HPDE6-E6E7 (cell line): ENCODE measurements around the gene PHC2.

Source experiments
- DNase-seq: peaks from one replicate; pipeline ENCODE4 v3.0.0; 2011; ENCODE audit warnings: missing footprints; ENCODE audit errors: extremely low spot score

The PHC2 gene

GRCh38 chr1:33391343-33392078 lies 39.4 kb downstream of the PHC2 start:
- DNase-seq: no peak

- no peak for DNase-seq
Observed at GRCh38 chr1:33390542-33390941, 40.4 kb downstream of the PHC2 start.

GRCh38 chr1:33388805-33389771 lies 41.8 kb downstream of the PHC2 start:
- DNase-seq: no peak

DNA sequence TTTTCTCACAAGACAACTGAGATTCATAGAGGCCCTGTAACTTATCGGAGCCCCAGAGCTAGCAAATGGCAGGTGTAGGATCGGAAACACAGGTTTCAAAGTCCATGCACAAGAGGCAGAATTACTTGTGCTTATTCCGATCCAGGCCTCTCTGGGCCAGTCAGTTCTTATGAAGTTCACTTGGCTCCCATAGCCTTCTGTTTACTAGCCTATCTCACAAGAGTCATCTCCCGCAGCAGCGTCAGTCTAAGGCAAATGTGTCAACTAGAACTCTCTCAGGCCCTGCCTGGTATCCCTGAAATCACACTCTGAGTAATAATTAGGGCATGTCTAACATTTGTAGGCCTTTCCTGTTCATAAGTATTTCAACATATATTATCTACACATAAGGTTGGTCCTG lies 43.3 kb downstream of the PHC2 start:
- peak; percentile 54 for DNase-seq

DNA sequence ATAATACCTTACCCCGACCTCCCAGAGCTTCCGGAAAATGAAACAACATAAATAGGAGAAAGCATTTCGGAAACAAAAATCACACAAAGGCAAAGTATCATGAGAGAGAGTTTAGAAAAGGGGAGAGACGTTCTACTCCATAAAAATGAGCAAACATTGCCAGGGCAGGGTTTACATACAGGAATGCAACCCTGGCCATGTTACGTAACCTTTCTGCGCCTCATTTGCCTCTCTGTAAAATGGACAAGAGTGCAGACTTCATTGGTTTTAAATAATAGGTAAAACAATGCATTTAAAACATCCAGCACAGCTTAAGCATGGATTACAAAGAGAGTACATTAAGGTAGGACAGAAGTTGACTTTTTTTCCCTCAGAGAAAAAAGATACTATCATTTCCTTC lies 45.6 kb downstream of the PHC2 start:
- DNase-seq: no peak

GRCh38 chr1:33384040-33384812 lies 46.7 kb downstream of the PHC2 start:
- peak; percentile 35 for DNase-seq

DNA sequence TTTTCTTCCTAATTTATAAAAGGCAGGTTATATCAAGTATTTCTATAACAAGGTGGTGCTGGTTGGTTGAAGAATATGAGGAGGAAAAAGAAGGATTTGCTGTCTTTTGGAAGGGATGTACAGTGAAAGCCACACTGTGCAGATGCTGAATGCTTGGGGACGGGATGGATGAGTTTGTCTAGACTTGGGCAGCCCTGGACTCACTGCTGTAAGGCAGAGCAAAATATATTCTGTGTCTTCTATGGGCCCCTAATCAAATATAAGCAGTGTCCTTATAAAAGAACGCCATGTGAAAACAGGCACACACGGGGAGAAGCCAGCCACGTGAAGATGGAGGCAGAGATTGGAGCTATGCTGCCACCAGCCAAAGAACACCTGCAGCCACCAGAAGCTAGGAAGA lies 47.4 kb downstream of the PHC2 start:
- no peak for DNase-seq

- no peak for DNase-seq
Observed at GRCh38 chr1:33382661-33383415, 48.1 kb downstream of the PHC2 start.

DNA sequence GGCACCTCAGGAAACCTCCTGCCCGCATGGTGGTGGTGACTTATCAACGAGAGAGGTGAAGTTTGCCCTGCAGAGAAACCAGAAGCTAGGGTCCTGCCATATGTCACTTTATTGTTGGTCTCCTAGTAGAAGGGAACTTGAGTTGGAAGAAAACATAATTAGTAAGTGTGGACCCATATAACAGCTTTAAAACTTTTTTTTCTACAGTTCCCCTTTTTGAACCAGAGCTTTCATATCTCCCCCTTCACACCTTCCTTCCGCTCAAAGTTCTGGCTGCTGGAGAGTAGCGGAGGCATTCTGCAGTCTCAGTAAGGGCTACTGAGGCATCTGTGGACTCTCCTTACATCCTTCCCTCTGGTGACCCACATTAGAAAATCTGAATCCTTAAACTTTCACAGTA lies 48.9 kb downstream of the PHC2 start:
- DNase-seq: no peak

- no peak for DNase-seq
Observed at GRCh38 chr1:33380811-33381210, 50.1 kb downstream of the PHC2 start.

GRCh38 chr1:33379631-33380354 lies 51.1 kb downstream of the PHC2 start:
- DNase-seq: no peak

- no peak for DNase-seq
Observed at GRCh38 chr1:33378976-33379375, 51.9 kb downstream of the PHC2 start.

DNA sequence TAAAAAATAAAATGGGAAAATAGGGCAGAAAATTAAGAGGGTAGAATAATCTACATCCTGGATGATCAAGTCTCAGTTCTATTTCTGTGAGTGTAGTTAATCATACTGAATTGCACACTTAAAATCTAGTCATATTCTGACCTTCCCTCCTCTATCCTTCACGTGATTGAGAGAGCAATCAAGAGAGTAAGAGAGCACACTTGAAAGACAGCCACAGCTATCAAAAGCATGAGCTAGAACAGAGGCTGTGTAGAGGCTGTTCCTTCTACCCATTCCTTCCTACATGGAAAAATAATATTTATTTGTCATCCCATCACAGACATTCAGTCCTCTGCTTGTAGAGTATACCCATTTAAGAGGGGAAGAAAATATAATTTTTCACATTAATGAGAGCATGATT lies 52.4 kb downstream of the PHC2 start:
- DNase-seq: no peak

DNA sequence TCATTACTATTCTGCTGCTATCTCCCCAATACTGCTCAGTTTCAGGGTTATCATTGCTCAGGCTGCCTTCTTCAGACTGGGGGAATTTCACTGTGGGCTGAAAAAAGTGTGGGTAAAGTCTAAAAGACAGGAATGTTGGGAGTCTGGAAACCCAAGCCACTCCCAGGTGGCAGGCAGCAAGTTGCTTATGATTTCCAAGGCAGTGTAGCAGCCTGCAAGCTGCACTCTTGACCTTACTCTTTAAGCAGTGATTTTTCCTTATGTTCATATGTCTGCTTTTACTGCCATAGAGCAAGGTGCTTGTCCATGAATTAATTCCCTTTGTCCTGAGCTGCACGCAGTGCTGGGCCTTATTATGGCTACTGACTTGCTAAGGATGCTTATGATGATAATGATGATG lies 53.1 kb downstream of the PHC2 start:
- DNase-seq: no peak

DNA sequence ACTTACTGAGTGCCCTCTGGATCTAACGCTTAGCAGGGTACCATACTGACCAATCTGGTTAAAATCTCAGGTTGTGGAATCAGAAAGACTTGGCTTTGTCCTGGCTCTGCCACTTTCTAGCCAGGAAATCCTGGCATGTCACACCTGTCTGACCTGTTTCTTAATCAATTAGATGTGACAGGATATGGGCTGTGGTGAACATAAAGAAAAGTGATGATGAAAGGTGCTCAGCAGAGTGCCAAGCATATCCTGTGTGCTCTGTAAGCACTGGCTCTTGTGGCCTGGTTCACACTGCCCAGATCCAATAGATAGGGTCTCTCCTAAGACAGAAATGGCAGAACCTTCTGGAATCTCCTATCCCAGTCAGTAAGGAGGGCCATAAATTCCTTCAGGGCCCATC lies 53.9 kb downstream of the PHC2 start:
- no peak for DNase-seq

- DNase-seq: no peak
Observed at GRCh38 chr1:33375316-33375715, 55.6 kb downstream of the PHC2 start.

DNA sequence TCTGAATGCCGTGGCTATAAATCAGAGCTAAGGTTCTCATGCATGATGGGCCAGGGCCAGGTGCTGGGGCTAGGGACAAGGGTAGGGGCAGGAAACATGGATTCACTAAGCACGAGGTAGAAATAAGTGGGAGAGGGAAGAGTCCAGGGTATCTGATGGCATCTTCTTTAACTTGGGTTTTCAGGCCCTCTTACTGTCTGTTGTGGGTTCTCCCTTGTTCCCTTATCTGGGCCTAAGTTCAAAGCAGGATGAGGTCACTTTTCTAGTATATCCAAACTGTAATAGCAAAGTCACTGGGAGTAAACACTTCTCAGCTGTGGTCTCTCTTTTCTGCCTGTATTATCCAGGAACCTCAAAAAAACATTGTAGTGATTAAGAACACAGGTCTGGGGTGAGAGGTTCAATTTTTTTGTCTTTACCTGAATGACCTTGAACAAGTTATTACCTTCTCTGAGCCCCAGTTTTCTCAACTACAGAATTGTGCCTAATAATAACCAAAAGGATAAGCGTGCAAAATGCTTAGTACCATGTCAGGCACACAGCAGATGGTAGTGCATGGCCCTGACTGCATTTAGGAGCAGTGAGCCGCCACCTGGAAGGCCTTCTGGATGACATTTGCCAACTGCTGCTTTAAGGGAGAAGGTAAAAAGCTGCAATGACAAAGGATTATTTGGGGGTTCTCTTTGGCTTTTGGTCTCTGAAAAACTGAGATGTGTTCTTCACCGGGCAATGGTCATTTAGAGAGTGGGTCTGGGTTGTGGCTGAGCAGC lies 56.4 kb downstream of the PHC2 start:
- DNase-seq: no peak

GRCh38 chr1:33373606-33374005 lies 57.3 kb downstream of the PHC2 start:
- no peak for DNase-seq

DNA sequence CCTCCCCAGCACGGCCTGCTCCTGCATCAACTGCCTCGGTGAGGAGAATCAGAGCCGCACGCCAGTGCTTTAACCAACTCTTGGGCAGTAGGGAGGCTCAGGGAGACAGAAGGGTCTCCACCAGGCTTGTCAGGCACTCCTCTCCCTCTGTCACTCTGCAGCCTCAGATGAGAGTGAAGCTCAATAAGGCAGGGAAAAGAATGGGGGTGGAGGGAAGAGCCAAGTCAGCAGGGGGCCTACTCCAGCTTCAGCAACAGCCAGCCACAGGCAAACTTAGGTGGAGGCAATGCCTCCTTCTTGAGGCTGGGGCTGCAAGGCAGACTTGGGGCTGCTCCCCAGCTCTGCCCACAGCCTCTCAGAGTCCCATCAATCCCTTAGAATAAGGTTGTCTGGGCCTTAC lies 58.2 kb downstream of the PHC2 start:
- DNase-seq: no peak

DNA sequence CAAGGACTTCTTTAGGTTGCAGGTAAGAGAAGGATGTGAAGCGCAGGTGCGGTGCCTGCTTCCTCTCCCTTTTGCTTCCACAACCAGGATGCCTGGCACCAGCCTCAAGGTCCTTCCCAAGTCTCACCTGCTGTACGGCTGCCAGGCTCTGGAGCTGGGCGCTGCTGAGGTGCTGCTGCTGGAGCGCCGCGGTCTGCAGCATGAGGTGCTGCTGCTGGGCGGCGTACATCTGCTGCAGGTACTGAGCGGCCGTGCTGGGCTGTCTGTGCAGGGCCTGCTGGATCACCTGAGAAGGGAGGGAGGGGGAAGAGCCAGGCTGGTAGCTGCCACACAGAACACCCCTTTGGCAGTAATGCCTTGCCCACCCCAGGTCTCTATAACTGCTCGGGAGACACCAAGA lies 58.7 kb downstream of the PHC2 start:
- no peak for DNase-seq
